Stimulated activated CD4-positive, alpha-beta T cell treated with anti-CD3 and anti-CD28 coated beads, Interleukin-2, amount 100 ng/mL, for 48 hours (primary cell): ENCODE data around the gene GLG1.
"Not testable (repeated sequence)": the region's sequence is repeated elsewhere in the genome, so short reads cannot be mapped to it uniquely, and the experiment has no call there.

ENCODE experiments used
- DNase-seq, 2 donors: peaks; one replicate each; pipeline ENCODE4 v3.0.0-alpha.2; 2020

The GLG1 gene

DNA sequence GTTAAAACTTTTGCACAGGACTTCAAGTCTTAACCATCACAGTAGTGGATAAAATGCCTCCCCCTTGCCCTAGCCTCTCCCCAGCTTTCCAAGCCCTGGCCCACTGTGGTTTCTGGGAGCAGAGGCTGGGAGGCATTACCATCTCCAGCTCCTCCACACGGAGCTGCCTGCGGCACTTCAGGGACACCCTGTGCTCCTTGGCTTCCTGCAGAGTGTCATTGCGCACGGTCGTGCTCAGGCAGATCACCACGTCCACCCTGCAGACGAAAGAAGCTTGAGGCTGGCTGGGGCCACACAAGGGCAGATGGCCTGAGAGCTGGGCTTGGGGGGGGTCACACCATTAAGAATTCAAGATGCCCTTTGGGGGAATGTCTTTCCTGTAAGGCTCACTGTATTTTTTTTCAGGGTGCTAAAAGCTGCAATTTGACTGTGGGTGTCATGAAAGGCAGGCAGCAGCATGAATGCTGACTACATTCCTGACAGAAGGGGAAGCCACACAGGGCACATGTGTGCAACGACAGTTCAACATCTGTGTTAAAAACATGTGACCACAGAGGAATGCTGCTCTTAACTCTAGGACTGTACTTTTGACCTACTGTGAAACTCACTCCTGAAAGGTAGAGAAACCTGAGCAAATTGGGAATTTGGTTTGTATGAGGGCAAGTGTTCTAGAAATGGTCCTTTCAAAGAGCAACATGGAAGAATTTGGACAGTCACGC lies 137.9 kb downstream of the GLG1 start:
- no peak for DNase-seq

DNA sequence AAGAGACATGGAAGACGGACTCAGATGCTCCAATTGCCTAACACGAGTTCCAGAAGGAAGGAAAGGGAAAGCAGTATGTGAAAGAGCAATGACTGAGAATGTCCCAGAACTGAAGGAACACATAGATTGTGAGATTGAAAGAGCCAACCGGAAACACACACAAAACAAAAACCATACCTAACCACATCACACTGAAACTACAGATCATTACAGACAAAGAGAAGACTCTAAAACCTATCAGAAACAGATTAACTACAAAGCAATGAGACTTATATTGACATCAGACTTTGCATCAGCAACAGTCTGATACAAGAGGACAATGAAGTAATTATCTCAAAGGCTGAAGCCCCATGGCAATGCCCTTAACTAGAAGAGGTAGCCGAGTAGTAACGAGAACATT lies 140.0 kb downstream of the GLG1 start:
- no peak for DNase-seq

DNA sequence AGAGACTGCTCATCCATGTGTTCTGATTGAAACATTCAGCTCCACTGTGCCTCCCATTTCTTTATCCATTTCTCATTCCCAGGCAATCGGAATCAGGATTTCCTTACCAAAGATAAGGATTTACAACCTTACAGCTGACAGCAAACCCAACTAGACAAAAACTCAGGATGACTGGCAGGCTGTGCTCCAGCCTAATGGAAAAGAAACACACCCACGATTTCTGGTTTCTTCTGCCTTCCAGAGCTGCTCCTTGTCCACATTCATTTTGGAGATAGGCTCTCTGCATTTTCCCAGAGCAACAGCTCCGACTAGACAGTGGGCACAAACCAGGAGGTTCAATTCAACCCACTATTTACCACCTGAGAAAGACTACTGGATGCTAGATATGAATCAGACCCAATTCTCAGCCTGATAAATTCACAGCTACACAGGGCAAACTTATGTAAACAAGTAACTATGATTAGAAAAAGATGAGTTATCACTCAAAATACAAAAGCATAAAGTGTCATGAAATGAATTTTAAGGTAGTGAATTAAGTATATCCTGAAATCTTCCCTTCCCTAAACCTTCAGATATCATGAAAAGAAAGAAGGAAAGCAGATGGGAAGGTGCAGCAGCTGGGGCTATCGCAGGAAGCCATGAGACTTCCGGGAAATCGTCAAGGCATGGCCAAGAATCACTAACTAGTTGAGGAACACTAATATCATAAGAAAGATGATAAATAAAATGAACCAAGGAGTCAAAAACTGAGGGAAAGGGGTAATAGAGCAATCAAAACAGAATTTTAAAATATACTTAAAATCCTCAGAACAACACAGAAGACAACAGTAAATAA lies 140.8 kb downstream of the GLG1 start:
- DNase-seq: no peak

- DNase-seq: no peak
These were observed 141.6 kb downstream of the GLG1 start for GRCh38 chr16:74465281-74465680.

GRCh38 chr16:74463888-74464287 lies 143.0 kb downstream of the GLG1 start:
- no peak for DNase-seq

GRCh38 chr16:74462361-74462760 lies 144.6 kb downstream of the GLG1 start:
- no peak for DNase-seq

- DNase-seq: no peak
These were observed 145.1 kb downstream of the GLG1 start for GRCh38 chr16:74461826-74462225.

- no peak for DNase-seq
These were observed 146.4 kb downstream of the GLG1 start for GRCh38 chr16:74460542-74460941.

GRCh38 chr16:74456290-74456625 lies 150.7 kb downstream of the GLG1 start:
- no peak for DNase-seq

DNA sequence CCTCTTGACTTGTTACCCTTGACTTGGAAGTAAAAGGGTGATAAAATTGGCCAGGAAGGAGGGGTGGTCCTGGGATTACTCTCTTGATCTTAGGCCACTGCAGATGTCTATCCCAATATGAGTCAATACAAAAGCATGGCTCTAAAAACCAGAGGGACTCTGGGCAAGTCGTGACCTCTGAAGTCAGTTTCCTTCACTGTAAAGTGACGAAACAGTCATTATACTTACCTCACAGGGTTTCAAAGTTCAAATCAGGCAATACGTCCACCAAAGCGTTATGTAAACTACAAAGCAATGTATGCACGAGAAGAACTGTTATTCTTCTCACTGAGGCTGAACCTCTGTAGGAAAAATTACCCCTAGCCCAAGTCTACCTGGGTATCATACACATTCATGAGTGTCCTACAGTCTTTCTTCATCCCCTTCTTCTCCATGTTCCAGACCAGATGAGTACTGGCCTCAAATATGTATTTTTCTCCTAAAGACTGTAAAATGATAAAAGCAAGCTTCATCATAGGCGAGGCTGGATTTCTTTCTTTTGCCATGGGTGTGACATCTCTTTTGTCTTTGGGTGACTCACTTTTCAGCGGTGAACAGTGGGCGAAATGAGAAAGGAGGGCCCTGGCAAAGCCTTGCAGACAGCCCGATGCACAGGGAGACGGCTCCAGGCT lies 151.2 kb downstream of the GLG1 start:
- no peak for DNase-seq

DNA sequence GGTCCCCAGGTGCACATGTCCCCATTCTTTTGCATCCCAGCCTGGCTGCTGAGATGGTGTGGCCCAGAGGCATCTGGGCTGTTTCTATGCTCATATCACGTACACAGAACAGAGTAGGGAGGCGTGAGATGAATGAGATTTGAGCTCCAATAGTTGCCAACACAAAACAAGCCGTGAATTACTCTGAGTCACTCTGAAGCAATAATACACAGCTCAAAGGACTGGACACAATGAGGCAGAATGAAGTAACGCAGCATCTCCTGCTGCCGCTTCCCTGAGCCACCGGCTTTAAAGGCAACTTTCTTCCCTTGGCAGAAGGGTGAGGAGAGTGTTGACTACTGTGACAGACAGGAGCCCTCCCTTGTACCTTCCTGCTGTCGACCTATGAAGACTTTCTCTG lies 151.7 kb downstream of the GLG1 start:
- no peak for DNase-seq

DNA sequence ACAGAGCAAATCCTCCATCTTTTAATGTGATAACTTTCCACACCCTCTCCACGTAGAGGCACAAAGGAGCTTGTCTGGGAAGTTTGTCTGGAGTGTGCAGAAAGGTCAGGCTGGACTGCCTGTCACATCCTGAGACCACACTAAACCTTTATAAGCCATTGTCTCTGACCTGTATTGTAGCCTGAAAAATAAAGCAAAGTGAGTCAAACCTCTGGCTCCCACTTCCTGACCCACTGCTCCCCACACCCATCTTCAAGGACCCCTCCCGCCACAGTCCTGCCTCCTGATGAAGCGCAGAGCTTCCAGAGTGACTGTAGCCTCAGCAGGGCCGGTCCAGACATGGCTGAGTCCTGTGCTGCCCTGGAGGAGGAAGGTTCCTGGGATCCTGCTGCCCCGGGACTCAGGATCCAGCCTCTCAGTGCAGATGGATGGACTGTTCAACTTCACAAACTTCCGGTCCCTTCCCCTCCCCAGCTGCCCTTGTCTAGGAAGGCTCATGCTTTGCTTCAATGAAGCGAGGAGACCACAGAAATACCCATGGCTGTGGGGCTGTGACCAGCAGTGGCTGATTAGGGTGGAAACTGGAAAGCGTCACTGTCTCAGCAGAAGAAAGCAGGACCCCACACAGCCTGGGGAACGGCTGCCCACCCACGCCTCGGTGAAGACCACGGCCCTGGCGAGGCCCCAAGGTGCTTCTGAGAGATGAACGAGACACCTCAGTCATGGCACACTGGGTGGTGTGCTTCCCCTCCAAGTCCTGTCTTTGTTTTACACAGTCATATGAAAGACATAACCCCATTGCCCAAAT lies 154.8 kb downstream of the GLG1 start:
- DNase-seq: no peak

- no peak for DNase-seq
These were observed 155.8 kb downstream of the GLG1 start for GRCh38 chr16:74450967-74451760.

DNA sequence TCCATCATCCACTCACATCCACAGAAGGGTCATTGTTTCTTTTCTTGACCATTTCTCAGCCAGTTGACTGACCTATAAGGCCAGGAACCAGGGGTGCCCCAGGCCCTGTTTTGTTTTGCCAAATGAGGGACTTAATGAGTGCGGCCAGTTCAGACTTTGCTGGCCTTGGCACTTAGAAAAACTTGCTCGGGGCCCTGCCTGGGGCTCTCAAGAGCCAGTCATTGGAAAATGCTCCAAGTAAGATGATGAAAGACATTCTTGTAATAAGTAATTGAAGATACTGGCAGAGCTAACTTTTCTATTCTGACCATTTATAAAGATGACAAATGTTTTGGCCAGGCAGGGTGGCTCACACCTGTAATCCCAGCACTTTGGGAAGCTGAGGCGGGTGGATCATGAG lies 156.7 kb downstream of the GLG1 start:
- DNase-seq: no peak

GRCh38 chr16:74449470-74449869 lies 157.4 kb downstream of the GLG1 start:
- DNase-seq: no peak

DNA sequence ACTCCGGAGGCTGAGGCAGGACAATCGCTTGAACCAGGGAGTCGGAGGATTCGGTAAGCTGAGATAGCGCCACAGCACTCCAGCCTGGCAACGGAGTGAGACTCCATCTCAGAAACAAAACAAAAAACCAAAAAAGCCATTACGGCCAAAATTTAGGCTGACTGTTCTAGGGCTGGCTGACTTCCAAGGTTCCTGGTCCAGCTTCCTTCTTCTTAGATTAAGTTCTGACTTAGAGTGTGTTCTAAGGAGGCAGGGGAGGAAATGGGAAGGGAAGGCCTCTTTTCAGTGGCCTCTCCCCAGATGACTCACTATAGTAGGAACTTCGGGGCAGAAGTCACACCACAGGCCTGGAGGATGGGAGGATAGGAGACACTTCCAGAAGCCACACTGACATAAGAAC lies 157.9 kb downstream of the GLG1 start:
- no peak for DNase-seq

DNA sequence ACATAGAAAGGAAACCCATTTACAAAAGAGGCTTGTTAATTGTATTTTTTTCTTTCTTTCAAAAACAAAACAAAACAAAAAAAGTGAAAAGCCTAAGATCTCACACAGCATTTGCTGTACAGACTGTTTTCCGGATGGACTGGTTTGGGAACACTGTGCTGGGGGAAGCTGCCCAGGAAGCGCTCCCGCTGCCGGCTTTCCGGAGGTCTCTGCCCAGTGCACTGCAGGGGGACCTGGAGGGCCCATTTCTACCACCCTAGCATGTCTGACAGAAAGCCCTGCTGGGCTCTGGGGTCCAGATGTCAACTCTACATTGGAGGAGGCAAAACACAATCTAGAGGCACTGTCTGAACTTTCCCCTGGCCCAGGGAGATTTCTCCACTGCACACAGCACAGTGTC lies 159.3 kb downstream of the GLG1 start:
- DNase-seq: no peak

- no peak for DNase-seq
These were observed 160.0 kb downstream of the GLG1 start for GRCh38 chr16:74446866-74447265.

- not testable (repeated sequence) for DNase-seq
These were observed 163.1 kb downstream of the GLG1 start for GRCh38 chr16:74443624-74444346.

DNA sequence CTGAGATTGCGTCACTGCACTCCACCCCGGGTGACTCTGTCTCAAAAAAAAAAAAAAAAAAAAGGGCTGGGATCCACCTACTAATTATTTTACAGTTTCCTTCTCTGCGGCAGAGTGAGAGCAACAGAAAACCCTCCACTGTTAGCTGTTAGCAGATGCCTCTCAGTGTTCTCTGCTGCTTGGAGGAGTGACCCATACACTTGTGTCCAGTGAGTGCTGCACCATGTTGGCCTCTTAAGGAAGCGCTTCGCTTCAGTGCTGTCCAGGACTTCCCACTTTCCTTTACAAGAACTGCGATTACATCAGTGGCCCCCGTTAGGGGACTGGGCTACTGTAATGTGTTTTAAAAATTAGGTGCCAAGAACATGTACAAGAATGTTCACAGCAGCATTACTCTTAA lies 167.2 kb downstream of the GLG1 start:
- DNase-seq: no peak

DNA sequence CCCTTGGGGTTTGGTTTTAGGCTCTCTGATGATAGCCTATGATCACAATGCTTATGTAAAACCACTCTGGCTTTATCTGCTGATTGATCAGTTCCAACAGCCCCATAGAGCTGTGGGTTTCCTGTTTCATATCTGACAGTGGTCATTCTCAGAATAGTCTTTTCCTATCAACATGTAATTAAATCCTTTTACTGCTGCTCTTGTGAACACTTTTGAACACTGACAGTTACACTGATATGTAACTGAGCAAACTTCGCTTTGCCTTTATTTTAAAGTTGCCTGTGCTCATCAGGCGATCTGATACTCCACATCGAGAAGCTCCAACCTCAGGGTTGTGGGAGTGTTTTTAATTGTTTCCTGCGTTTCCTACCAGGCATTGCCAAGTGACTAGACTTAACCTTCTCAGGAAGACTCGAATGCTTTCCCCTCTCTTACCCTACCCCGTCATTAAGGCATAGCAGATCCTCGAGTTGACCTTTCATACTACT lies 168.4 kb downstream of the GLG1 start:
- DNase-seq: no peak
